ENCODE data around the gene NOC2L. TPM values are rescaled to one million over a fixed set of nuclear protein-coding genes. Genes with fewer than 3 reads are reported as not detected.
A peak's percentile ranks its signal among the peaks of the same experiment; 100 is the strongest.

The NOC2L gene
- total and polyA plus RNA-seq, 8 donors = 23.3 to 86.5 (median 37.5) TPM

- Histone ChIP-seq H3K4me3 (peak overlapping the region in 2 of 4 donors; percentile 43 to 45), H3K27ac (no peak overlapping the region), H3K27me3 (peaks cover 0 to 14% (median 0%) of the 10 kb centered on the region in 4 donors), H3K36me3 (no peaks in the 10 kb centered on the region), H3K9me3 (no peaks in the 10 kb centered on the region), H3K4me1 (peaks cover 0 to 13% (median 10%) of the 10 kb centered on the region in 3 donors)
- intact Hi-C loops (cut with DNase I) = no loop called here
- ATAC-seq = peak in 3 of 4 donors; percentile 4 to 15 (median 6)
- peak in 2 of 6 donors; percentile 60 to 77 for DNase-seq
- WGBS, 2 donors = 1% methylated on average over 105 to 119 of the region's 120 CpGs
- no peak for FAIRE-seq
- no peak for TF ChIP-seq CTCF (IDR thresholded peaks at IDR 0.05)
These were observed 34.1 kb downstream of the NOC2L start for GRCh38 chr1:924656-925560.

GRCh38 chr1:923991-924655 lies 34.9 kb downstream of the NOC2L start:
- Histone ChIP-seq H3K27me3 (peaks cover 0 to 14% (median 0%) of the 10 kb centered on the region in 4 donors), H3K27ac (no peak overlapping the region), H3K4me3 (peak overlapping the region in 3 of 4 donors; percentile 30 to 45 (median 43)), H3K9me3 (no peaks in the 10 kb centered on the region), H3K4me1 (peaks cover 0 to 13% (median 10%) of the 10 kb centered on the region in 3 donors), H3K36me3 (no peaks in the 10 kb centered on the region)
- no peak for TF ChIP-seq CTCF (IDR thresholded peaks at IDR 0.05)
- WGBS, 2 donors = 0 to 1% methylated on average over 67 to 98 of the region's 98 CpGs
- ATAC-seq = peak in 1 of 4 donors; percentile 1
- no peak for DNase-seq
- intact Hi-C loops (cut with DNase I) = no loop called here
- FAIRE-seq = no peak

GRCh38 chr1:923131-923990 lies 35.7 kb downstream of the NOC2L start, which contains the start of gene SAMD11:
SAMD11 (plus strand) TSS chr1:923923; CDS start chr1:924432, 509 bp downstream.
- H3K36me3 ChIP-seq = no peaks in the 10 kb centered on the region
- H3K4me3 ChIP-seq = peak within 1 kb of the TSS in 3 of 4 donors; percentile 30 to 45 (median 43)
- 5 to 9% methylated on average over 52 to 72 of the region's 72 CpGs for WGBS, 2 donors
- peaks cover 0 to 14% (median 0%) of the 10 kb centered on the region in 4 donors for H3K27me3 ChIP-seq
- intact Hi-C loops (cut with DNase I) = no loop called here
- no peak for FAIRE-seq
- DNase-seq = peak; percentile 77 to 93 (median 83)
- ATAC-seq = peak; percentile 64 to 79 (median 76)
- peaks cover 0 to 13% (median 10%) of the 10 kb centered on the region in 3 donors for H3K4me1 ChIP-seq
- no peak for TF ChIP-seq CTCF (IDR thresholded peaks at IDR 0.05)
- no peaks in the 10 kb centered on the region for H3K9me3 ChIP-seq
- H3K27ac ChIP-seq = no peak within 1 kb of the TSS

- ATAC-seq (peak; percentile 79 to 84 (median 81)), DNase-seq (peak in 5 of 6 donors; percentile 60 to 90 (median 77)), FAIRE-seq (no peak)
- H3K4me1 ChIP-seq = peaks cover 0 to 13% (median 10%) of the 10 kb centered on the region in 3 donors
- no peaks in the 10 kb centered on the region for H3K36me3 ChIP-seq
- 24 to 28% methylated on average over 33 to 38 of the region's 38 CpGs for WGBS, 2 donors
- H3K27ac ChIP-seq = no peak overlapping the region
- H3K27me3 ChIP-seq = peaks cover 0 to 3% (median 0%) of the 10 kb centered on the region in 4 donors
- peak overlapping the region in 1 of 4 donors; percentile 4 for H3K4me3 ChIP-seq
- intact Hi-C loops (cut with DNase I) = no loop called here
- peak; percentile 14 to 52 (median 38) for TF ChIP-seq CTCF (IDR thresholded peaks at IDR 0.05)
- H3K9me3 ChIP-seq = no peaks in the 10 kb centered on the region
These were observed 37.8 kb downstream of the NOC2L start for GRCh38 chr1:921011-921837.
